Muscle of back (tissue), 11 donors: ENCODE results near the gene PLK3. TPM values are rescaled to one million over a fixed set of nuclear protein-coding genes. Genes with fewer than 3 reads are reported as not detected.
A peak's percentile ranks its signal among the peaks of the same experiment; 100 is the strongest.
"Not testable (repeated sequence)": the region's sequence is repeated elsewhere in the genome, so short reads cannot be mapped to it uniquely, and the experiment has no call there.

Source experiments
- DNase-seq, 3 donors: peaks; one replicate each; pipeline versions ENCODE4 v3.0.0 to v3.0.0-alpha.2; 2013
- polyA plus RNA-seq, 10 donors: library from polyadenylated mRNA; unstranded; fragments of 120-200 nt; gene quantifications; one replicate each; pipeline ENCODE4 v1.2.1, GENCODE V29; 2013; ENCODE audit not compliant: insufficient read length in 10 of 10

Gene PLK3
- polyA plus RNA-seq, 10 donors, result 11.5 to 16.1 (median 13.1) TPM

GRCh38 chr1:44786138-44786840 is 13.9 kb upstream of the PLK3 start:
- peak in 1 of 3 donors; percentile 90 for DNase-seq

- no peak for DNase-seq
These were observed 13.2 kb upstream of the PLK3 start for GRCh38 chr1:44786841-44787426.

GRCh38 chr1:44787506-44787905 is 12.7 kb upstream of the PLK3 start:
- no peak for DNase-seq

GRCh38 chr1:44788120-44788860 is 11.9 kb upstream of the PLK3 start, which contains the start of gene BEST4:
Gene BEST4 (minus strand): TSS chr1:44788170. CDS start chr1:44787705, 465 bp downstream.
- DNase-seq, result no peak

- DNase-seq, result peak in 1 of 3 donors; percentile 48
These were observed 9.0 kb upstream of the PLK3 start for GRCh38 chr1:44790968-44791801.

- no peak for DNase-seq
These were observed 7.3 kb upstream of the PLK3 start for GRCh38 chr1:44792736-44793502.

- DNase-seq, result not testable (repeated sequence)
These were observed 2.3 kb upstream of the PLK3 start for GRCh38 chr1:44797886-44798285.

GRCh38 chr1:44798481-44799365 is 1.5 kb upstream of the PLK3 start:
- no peak for DNase-seq

- DNase-seq, result peak in 1 of 3 donors; percentile 45
These were observed 1.5 kb downstream of the PLK3 start for GRCh38 chr1:44801491-44802305.

- peak in 1 of 3 donors; percentile 62 for DNase-seq
These were observed 2.3 kb downstream of the PLK3 start for GRCh38 chr1:44802306-44803061.

- DNase-seq, result no peak
These were observed 2.8 kb downstream of the PLK3 start for GRCh38 chr1:44803062-44803311.

- no peak for DNase-seq
These were observed 3.3 kb downstream of the PLK3 start for GRCh38 chr1:44803312-44804095.

GRCh38 chr1:44805311-44806024 is 5.3 kb downstream of the PLK3 start:
- DNase-seq, result peak in 1 of 3 donors; percentile 20

- peak in 1 of 3 donors; percentile 8 for DNase-seq
These were observed 6.0 kb downstream of the PLK3 start for GRCh38 chr1:44806025-44806703.

- DNase-seq, result no peak
These were observed 6.7 kb downstream of the PLK3 start, which contains the start of gene DYNLT4 for GRCh38 chr1:44806704-44807363. Gene DYNLT4 (minus strand): TSS chr1:44807351. CDS start chr1:44806668, 683 bp downstream.
